SKM-1 treated with dmso at 0.1 percent for 144 hours (cell line): ENCODE results near the gene TBXA2R.

Experiments
- DNase-seq: peaks from one replicate; lab custom pipeline; 2025; ENCODE audit not compliant: unreplicated experiment; lab: John Stamatoyannopoulos, UW

Gene TBXA2R

DNA sequence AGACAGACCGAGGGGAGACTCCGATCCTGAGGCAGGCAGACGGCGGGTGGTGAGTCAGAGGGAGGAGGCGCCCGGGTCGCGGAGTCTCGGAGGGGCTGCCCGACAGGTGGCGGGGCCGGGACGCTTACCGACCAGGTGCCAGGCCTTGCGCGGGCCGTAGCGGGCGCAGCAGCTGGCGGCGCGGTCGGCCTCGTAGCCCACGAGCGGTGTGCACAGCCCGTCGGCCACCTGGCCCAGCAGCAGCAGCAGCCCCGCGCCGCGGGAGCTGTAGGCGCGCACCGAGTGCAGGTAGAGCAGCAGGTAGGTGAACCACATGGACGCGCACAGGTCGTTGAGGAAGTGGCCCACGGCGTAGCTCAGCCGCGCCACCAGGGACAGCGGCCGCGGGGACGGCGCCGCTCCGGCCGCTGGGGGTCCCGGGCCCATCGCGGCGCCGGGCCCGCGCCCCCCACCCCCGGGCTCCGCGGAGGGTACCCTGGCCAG lies 49.7 kb downstream of the TBXA2R start:
- DNase-seq = no peak

DNA sequence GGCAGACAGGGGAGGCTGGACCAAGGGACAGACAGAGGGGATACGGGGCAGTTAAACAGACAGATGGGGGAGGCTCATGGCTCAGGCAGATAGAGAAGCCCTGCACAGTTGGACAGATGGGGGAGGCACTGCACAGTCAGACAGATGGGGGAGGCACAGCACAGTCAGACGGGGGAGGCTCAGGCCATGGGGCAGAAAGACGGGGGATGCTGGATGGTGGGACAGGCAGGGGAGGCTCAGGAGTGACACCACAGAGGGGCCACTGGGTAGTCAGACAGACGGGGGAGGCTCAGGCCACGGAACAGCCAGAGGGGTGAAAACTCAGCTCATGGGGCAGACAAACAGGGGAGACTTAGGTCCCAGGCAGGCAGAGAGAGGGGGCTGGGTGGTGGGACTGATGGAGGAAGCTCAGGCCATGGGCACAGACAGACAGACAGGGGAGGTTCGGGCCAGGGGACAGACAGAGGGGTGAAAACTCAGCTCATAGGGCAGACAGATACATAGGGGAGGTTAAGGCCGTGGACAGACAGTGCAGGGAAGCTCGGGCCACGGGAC lies 50.2 kb downstream of the TBXA2R start:
- DNase-seq = no peak

DNA sequence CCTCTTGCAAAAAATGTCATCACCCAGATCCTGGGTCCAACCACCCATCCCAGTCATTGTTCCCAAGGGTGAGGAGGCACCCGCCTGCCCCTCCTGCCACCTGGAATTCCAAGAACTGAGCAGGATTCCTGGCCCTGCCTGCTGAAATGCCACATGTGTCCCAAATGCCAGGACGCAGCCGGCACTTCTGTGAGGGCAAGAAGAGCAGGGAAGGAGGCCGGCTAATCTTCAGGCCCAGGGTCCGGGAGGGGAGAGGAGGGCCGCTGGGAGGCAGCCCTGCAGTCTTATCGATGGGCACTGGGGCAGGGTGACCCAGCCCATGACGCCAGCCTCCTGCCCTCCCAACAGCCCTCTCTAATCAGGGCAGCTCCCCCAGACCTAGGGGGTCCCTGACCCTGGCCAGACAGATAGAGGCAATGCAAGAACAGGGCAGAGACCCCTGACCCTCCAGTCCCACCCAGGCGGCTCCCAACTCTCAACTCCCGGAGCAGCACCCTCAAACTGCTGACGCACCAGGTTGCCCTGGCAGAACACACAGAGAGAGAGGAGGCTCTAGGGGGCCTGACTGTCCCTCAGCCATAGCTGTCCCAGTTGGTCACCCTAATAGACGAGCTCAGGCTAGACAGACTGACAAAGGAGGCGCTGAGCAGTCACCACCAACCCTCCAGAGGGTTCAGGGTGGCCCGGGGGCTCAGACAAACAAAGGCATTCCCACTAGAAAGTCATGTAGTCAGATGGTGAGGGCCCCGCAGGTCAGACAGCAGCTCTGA lies 50.8 kb downstream of the TBXA2R start:
- no peak for DNase-seq

DNA sequence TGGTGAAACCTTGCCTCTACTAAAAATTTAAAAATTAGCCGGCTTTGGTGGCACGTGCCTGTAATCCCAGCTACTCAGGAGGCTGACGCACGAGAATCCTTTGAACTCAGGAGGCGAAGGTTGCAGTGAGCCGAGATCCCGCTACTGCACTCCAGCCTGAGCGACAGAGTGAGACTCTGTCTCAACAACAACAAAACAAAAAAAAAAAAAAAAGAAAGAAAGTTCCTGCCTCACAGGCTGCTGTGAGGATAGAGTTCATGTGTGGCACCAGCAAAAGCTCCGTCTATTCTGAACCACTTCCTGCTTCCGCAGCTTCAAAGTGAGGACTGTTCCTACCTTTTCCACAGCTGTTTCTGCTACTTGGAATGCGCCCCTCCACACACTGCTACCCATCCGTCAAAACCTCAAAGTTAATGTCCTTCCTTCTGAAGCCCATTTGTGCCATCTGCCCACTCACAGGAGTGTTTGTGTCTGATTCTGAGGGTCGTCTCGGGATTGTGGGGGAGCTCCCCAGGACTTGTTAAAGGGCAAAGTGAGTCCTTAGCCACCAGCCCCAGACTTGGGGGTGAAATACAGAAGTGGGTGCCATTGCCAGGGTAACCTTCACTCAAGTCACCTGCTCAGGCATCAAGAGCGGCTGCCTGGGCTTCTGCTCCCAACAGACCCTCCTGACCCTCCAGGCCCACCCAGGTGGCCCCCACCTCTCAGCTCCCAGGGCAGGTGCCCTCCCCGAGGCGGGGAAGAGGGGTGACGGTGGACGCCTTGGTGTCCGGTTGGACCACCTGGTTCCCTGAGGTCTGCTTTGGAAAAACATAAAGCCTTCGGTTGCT lies 52.2 kb downstream of the TBXA2R start:
- no peak for DNase-seq

DNA sequence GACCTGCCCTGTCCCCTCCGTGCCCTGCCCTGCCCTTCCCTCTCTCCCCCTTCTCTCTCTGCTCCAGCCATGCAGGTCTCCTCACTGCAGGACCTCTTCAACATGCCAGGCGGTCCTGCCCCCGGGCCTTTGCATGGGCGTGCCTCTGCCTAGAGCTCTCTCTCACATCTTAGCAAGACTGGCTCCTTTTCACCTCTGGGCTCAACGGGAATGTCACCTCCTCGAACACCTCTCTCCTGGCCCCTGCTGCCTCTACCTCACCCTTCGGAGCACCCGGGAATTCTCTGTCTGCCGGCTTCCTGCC lies 54.9 kb downstream of the TBXA2R start:
- DNase-seq = no peak

DNA sequence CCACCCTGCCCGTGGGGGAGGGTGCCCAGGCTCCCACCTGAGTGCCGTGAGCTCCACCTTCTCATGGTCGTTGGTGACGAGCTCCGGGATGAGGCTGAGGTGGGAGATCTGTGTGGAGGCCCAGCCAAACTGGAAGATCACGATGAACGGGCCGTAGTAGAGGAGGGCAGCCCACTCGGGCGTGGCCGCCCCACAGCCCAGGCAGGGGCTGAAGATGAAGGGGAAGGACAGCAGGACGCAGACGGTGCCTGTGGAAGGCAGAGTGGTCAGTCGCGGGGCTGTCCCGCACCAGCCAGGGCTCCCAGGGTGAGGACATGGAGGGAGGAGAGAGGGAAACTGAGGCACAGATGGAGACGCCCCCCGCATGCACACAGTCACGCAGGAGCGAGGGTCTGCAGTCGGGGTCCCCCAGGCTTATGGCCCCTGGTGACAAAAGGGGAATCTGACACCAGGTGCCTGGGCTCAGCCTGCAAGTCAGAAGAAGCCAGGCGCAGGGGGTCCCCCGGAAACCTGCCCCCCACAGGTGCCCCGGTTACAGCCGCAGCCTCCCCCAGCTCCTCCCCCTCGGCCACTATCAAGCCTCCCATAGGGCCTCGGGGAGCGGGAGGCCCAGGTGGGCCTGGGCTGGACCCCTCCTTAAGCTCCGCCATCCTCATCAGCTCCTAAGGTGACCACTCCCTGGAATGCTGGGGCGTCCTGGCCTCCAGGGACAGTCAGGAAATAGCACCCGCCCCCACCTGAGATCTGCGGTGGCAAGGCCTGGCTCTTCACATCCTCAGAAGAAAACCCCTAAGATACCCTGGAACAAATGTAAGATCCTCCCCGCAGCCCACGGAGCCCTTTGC lies 55.5 kb downstream of the TBXA2R start:
- DNase-seq = no peak

DNA sequence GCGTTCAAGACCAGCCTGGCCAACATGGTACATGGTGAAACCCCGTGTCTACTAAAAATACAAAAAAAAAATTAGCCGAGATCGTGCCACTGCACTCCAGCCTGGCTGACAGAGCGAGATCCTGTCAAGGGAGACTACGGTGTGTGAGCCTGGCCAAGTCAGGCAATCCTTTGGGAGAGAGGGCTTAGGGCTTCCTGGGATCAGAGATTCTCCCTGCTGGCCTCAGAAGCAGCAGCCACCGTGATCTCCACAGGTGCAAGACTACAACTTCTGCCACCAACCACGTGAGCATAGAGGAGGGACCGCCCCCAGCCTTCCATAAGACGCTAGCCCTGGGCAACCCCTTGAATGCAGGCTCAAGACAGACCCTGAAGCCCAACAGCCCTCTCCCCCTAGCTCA lies 56.9 kb downstream of the TBXA2R start:
- DNase-seq = no peak

DNA sequence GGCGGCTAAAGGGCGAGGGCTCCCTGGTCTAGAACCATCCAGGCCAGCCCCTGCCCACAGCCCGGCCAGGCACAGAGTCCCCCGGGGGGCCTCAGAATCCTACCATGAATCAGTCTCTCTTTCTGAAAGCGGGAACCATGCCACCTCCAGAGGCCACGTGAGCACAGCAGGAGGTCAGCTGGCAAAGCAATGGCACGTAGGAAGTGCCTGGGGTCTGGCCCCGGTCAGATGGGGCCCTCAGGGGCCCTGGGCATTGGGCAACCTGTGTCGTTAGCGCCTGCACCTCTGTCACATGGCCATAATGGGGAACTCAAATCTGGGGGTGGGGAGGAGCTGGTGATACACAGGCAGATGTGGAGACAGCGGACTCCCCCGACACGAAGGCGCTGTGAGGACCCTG lies 58.1 kb downstream of the TBXA2R start:
- peak; percentile 72 for DNase-seq

DNA sequence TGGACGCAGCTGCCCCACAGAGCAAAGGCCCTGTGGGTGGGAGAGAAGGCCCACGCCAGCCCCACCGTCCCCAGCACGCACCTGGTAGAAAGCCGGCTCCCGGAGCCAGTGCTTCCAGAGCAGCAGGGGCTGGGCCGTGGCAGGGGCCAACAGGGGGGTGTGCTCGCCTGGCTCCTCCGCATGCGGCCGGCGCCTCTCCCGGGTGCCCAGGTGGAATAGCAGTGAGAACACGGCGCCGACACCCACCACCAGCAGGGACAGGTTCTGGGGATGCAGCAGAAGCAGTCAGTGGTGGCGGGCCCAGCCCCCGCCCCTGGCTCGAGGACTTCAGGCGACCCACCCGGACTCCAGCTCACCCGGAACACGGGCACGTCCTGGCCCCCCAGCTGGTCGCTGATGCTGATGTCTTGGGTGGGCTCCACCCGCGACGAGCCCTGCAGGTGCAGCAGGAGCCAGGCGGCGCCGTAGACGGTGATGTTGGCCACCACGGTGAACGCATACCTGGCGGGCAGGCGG lies 58.9 kb downstream of the TBXA2R start:
- DNase-seq = no peak

DNA sequence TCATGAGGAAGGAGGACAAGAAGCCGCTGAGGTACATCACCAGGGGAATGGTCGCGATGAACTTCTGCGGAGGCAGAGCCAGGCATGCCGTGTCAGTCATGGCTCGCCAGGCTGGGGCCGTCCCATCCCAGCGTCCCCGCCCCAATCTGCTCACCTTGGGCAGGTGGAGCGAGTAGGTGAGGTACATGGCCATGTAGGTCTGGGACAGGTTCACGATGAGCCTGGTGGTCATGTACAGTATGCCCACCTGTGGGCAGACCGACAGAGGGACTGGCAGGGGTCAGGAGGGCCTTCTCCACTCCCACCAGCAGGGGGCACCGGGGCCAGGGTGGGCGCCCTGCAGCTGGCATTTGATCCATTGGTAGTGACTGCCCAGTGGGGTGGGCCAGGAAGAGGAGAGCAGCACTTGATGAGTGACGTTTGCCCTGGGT lies 59.4 kb downstream of the TBXA2R start:
- no peak for DNase-seq

DNA sequence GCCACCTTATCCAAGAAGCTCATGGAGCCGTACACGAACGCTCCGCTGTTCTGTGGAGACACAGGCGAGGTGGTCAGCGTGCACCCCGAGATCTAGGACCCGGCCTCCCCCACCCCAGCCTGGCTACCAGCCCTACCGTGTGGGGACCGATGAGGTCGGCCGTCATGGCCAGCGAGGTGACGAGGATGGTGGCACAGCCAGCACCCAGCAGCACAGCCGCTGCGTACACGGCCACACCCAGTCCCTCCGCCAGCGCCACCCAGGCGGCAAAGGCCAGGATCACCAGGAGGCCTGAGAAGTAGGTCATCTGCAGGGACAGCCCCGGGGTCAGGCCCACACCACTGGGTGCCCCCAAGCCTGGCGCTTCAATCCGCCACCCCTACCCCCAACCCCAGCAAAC lies 60.6 kb downstream of the TBXA2R start:
- DNase-seq = no peak

DNA sequence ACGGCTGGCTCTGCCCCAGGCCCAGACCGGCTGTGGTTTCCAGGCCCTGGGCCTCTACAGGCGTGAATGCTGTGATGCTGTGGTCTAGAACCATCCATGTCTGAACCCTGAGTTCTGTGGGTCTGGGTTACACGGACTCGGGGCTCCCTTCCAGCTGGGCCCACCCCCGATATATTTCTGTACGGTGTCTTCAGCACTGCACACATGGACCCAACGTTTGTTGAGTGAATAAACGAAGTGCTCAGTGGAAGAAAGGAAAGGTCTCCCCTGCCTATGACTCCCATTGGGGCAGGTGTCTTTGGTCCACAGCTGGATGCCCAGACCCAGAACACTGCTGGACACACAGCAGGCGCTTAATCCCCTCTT lies 61.0 kb downstream of the TBXA2R start:
- DNase-seq = no peak

DNA sequence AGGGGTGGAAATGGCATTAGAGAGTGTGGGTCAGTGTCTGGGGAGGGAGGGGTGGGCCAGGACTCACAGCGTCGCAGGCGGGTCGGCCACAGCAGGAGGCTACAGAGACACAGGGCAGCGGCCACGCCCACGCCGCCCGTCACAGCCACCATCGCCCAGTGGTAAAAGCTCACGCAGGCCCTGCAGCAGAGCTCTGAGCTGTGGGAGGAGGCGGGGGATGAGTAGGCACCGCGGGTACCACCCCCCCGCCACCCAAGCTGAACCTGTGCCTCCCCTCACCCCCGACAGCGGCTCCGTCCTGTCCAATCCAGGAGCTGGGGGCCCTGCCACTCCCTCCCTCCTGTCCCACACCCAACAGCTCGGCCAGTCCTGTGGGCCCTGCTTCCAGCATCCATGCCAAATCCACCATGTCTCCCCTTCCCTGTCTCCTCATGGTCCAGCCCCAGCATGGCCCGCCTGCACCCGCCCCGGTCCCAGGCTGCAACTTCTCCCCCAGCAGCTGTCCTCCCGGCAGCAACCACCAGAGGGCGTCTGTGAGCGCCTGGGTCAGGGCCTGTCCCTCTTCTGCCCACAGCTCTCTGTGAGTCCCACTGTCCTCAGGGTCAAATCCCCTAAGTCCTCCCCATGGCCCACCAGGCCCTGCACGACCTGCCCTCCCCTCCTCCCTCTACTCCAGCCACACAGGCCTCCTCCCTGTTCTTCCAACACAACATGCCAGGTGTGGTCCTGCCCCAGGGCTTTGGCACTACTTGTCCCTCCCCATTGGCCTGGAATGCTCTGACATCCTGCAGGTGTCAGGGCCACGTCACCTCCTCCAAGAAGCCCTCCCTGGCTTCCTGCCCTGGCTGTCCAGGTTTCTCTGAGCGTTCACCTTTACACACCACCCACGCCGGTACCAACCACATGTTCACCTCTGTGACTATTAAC lies 61.7 kb downstream of the TBXA2R start:
- DNase-seq = peak; percentile 50
